NCI-H345 treated with DMSO at 0.1 percent for 48 hours (cell line): ENCODE data around the gene MEF2B.
"Not testable (repeated sequence)": the region's sequence is repeated elsewhere in the genome, so short reads cannot be mapped to it uniquely, and the experiment has no call there.

ENCODE experiments used
- DNase-seq: peaks from one replicate; lab custom pipeline; 2025; ENCODE audit not compliant: unreplicated experiment; lab: John Stamatoyannopoulos, UW

MEF2B gene

DNA sequence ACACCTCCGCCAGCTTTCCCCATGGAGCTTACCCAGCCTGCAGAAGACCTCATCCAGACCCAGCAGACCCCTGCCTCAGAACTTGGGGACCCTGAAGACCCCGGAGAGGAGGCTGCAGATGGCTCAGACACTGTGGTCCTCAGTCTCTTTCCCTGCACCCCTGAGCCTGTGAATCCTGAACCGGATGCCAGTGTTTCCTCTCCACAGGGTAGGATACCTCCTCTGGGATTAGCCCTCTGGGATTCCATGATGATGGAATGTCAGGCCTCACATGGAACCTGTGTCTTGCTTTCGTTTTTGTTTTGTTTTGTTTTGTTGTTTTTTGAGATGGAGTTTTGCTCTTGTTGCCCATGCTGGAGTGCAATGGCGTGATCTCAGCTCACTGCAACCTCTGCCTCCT lies 23.9 kb upstream of the MEF2B start:
- no peak for DNase-seq

DNA sequence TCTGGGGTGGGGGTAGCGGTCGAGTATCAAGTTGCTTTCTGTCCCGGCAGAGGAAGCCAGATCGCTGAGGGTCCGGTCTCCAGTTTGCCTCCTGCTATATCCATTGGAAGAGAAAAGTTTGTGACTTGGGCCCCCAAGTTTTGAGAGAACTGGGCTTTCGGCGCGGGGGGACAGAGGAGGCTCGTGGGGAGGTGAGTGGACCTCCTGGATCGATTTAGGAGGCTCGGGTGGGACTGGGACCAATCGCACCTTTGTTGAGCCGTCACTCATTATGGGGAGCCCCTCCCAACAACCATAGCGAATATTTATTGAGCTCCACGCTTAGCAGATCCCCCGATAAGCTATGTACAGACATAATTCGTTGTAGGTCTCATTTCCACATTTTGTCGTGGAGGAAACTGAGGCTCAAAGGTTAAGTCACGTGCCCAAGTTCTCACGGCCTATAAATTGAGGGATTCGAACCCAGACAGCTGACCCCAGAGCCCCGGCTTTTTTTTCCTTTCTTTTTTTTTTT lies 22.9 kb upstream of the MEF2B start:
- no peak for DNase-seq

- peak; percentile 94 for DNase-seq
Observed at GRCh38 chr19:19192078-19192882, 22.2 kb upstream of the MEF2B start, which contains the start of the genes BORCS8 and RFXANK. Gene BORCS8 (minus strand): TSS chr19:19192152. CDS start chr19:19192117, 35 bp downstream. Gene RFXANK (plus strand): TSS chr19:19192258. CDS start chr19:19193947, 1,689 bp downstream.

DNA sequence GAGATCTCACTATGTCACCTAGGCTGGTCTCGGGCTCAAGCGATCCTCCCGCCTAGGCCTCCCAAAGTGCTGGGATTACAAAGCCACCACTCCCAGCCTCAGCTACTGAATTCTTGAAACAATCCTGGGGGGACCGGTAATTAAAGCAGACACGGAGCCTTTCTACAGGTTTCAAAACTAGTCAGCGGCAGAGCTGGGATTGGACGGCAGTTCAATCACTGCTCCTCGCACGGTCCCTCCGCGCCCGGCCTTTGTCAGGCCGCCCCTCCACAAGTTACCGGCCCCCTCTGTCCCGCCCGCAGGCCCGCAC lies 21.7 kb upstream of the MEF2B start:
- DNase-seq: no peak

DNA sequence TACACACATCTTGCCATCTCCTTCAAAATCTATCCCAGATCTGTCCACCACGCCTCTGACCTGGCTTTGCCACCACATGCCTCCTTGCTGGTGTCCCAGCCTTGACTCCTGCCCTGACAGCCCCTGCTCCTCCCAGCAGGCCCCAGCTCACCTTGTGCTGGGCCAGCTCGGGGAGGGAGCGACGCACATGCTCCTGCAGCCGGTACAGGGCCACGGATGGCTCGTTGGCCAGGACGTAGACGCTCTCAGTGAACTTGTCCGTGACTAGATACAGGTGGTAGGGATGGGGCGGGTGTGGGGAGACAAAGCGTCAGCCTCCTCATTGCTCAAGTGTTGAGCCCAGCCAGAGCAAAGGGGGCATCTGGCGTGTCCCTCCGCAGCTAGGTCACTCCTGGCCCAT lies 16.7 kb upstream of the MEF2B start:
- DNase-seq: no peak

GRCh38 chr19:19185853-19186740 lies 16.0 kb upstream of the MEF2B start:
- DNase-seq: no peak

GRCh38 chr19:19181488-19181998 lies 11.5 kb upstream of the MEF2B start:
- DNase-seq: no peak

DNA sequence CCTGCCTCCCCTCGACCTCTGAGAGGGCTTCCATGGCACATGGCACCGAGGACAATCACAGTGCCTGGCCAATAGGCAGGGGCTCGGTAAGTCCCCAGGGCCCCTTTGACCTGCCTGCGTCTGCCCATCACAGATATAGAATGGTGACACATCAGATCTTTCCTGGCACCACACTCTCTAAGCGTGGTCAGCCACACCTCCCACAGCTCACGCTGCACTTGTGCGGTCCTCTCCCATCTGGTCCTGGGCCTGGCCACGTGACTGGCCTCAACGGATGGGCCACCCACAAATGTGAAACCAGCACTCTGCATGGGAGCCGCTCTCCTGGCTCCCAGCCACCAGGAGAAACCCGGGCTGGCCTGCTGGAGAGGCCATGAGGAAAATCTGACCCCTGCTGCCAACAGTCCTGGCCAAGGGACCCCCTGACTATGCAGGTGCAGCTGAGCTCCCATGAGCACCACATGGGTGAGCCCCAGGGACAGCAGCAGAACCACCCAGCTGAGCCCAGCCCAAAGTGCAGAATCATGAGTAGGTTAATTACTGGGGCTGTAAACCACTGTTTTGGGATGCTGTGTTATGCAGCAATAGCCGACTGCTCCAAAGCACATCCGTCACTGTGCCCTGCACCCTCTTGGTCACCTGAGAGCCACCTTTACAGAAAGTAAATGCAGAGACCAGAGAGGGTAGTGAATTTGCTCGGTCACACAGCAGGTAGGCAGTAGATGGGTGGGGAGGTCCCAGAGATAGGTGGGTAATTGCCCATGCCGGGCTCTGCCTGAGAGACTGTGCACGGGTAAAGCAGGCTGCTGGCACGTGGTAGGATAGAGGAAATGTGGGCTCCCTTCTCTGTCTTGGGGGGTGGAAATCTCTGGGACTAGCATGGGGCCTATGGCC lies 9.7 kb upstream of the MEF2B start:
- no peak for DNase-seq

DNA sequence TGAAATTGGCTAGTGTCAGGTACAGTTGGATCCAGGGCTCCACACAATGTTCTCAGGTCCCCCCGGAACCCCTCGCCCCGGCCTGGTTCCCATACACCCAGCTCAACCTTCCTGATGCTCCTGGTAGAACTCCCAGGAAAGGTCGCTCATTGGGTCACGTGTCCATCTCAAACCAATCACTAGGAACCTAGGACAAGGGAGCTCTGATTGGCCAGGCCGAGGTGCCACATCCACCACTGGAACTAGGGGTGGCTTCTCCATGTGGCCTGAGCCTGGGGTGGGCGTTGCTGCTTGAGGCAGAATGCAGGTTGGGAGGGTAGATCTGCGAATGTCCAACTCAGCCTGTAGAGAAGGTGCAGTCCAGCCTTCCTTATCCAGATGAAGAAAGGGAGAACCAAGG lies 6.9 kb upstream of the MEF2B start:
- no peak for DNase-seq

GRCh38 chr19:19173243-19173642 lies 3.2 kb upstream of the MEF2B start:
- not testable (repeated sequence) for DNase-seq

- no peak for DNase-seq
Observed at GRCh38 chr19:19171821-19172532, 1.9 kb upstream of the MEF2B start.

DNA sequence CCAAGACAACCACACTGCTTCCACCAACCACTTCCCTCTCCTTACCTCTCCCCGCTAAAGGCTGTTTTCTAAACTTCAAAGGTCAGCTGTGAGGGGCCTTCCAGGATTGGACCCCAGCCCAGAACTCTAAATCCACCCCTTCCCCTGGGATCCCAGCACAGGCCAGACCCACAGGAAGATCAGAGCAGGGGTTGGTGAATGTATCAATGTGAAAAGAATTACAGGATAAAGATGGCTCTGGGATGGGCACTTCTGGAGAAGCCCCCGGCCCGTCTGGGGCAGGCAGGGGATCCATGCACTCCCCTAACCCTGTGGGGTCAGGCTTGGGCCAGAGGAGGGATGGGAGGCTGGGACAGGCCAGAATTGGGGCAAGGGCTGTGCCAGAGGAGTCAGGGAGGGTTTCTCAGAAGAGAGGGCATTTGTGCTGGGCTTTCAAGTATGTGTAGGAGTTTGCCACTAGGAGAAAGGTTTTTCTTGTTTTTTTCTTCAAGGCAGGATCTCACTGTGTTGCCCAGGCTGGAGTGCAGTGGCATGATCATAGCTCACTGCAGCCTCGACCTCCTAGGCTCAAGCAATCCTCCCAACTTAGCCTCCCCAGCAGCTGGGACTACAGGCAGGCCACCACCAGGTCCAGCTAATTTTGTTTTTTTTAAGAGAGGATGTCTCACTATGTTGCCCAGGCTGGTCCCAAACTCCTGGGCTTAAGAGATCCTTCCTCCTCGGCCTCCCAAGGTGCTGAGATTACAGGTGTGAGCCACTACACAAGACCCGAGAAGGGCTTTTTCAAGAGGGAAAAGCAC lies 1.0 kb upstream of the MEF2B start:
- DNase-seq: no peak

DNA sequence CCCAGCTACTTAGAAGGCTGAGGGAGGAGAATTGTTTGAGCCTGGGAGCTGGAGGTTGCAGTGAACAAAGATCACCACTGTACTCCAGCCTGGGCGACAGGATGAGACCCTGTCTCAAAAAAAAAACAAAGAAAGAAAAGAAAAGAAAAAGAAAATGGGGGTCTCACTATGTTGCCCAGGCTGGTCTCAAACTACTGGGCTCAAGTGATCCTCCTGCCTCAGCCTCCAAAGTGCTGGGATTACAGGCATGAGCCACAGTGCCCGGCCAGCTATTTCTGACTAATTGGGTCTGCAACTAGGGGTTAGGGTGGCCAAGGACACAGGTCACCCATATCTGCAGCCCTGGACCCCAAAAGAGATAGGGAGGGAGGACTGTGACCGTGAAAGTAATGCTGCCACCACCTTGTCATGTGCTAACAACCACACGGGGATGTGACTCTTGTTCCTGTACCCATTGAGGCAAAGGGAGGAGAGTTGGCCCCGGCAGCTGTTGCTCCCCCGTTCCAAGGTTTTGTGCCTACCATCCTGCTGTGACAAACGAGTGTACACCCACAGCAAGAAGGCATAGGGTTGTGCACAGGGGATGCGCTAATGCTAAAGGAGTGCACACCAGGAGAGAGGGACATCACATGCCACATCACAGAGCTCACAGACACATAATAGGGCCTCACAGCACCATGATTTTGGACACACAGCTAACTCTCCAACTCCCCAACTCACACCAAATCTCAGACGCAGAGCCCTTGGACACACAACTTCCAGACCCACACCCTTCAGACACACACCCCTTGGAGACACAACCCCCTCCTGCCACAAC lies 619 bp downstream of the MEF2B start:
- DNase-seq: no peak

DNA sequence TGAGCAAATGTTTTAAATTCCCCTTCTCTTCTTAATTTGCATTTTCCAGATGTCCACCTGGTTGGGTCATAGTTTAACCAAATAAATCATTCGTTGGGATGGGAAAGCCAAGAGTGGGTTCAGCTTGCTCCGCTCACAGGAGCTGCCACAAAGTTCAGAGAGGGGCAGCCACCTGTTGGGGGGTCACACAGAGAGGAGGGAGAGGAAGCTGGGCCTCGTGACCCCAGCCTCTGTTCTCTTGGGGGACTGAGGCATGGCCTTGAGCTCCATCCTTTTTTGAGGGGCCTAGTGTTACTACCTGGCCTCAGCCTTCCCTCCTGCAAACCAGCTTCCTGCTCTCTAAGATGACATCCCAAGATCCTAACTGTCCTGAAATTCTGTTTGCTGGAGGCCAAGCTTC lies 2.5 kb downstream of the MEF2B start:
- no peak for DNase-seq

GRCh38 chr19:19165396-19165795 lies 4.7 kb downstream of the MEF2B start:
- DNase-seq: no peak

DNA sequence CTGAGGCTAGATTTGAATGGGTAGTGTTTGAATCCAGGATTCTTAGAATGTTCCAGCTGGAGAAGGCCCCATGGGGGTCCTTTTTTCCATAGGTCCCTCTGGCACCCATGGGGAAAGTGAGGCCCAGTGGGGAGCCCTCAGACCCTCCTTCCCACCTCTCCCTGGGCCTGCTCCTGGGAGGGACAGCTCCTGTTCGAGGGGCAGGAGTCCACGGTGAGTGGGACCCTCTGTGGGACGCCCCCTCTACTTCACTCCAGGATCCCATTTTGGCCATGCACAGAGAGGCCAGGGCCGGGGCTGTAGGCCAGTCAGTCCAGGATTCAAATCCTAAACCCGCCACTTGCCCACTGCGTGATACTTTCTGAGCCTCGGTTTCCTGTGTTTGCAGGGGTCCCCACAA lies 7.6 kb downstream of the MEF2B start:
- DNase-seq: no peak

- no peak for DNase-seq
Observed at GRCh38 chr19:19160461-19161035, 9.5 kb downstream of the MEF2B start.

DNA sequence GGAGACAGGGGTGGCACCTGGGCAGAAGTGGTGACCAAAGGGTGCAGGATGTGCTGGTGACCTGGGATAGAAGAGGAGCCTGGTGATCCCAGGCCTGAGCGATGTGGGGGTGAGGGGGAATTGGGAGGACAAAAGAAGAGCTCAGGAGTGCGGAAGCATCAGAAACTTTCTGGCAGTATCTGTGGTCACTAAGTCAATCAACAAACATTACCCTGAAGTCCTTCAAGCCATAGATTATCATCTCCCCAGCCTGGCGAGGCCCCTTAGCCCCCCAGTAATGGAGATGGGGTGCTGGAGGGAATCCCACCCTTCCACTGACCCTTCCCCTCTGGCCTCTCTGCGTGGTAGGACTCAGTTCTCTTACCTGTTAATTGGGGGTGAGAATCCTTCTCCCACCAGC lies 10.5 kb downstream of the MEF2B start:
- no peak for DNase-seq
